Osteoblast (primary cell): Measurements from ENCODE around the gene EYA4. TPM values are rescaled to one million over a fixed set of nuclear protein-coding genes. Genes with fewer than 3 reads are reported as not detected.

Experiments used
- DNase-seq: peaks from one replicate; pipeline ENCODE4 v3.0.0; 2011; ENCODE audit warnings: low spot score, mixed read lengths; ENCODE audit not compliant: insufficient read length; ENCODE audit errors: missing footprints
- H2AFZ ChIP-seq: 2 replicates; pipeline ENCODE4 v1.6.0; 2011; ENCODE audit warnings: mild to moderate bottlenecking, low read length
- H3K27ac ChIP-seq: 2 replicates; pipeline ENCODE4 v1.5.1; 2011; ENCODE audit warnings: mild to moderate bottlenecking, low read depth, low read length, moderate library complexity
- H3K27me3 ChIP-seq: 2 replicates; pipeline ENCODE4 v1.6.0; 2012; ENCODE audit warnings: mild to moderate bottlenecking, control low read depth, inconsistent platforms, low read length, moderate library complexity; ENCODE audit not compliant: insufficient read depth
- H3K36me3 ChIP-seq: 2 replicates; pipeline ENCODE4 v1.5.1; 2011; ENCODE audit warnings: mild to moderate bottlenecking, low read length, control low read depth, moderate library complexity; ENCODE audit not compliant: insufficient read depth
- H3K4me1 ChIP-seq: 2 replicates; pipeline ENCODE4 v1.5.1; 2011; ENCODE audit warnings: mild to moderate bottlenecking, low read length, control low read depth, moderate library complexity; ENCODE audit not compliant: insufficient read depth
- H3K4me2 ChIP-seq: 2 replicates; pipeline ENCODE4 v1.6.0; 2011; ENCODE audit warnings: mild to moderate bottlenecking, low read length; ENCODE audit not compliant: insufficient read depth
- H3K4me3 ChIP-seq: fragments of 200-600 bp; sonication (generic); 3 replicates; pipeline ENCODE4 v1.5.1; 2012; ENCODE audit warnings: mild to moderate bottlenecking, low read length, inconsistent platforms; ENCODE audit not compliant: insufficient read depth
- H3K79me2 ChIP-seq: 2 replicates; pipeline ENCODE4 v1.6.0; 2012; ENCODE audit warnings: mild to moderate bottlenecking, low read length, control low read depth, inconsistent platforms; ENCODE audit not compliant: insufficient read depth
- H3K9me3 ChIP-seq: 2 replicates; pipeline ENCODE4 v1.5.1; 2011; ENCODE audit warnings: low read depth, low read length, control low read depth
- H4K20me1 ChIP-seq: 2 replicates; pipeline ENCODE4 v1.6.0; 2012; ENCODE audit warnings: mild to moderate bottlenecking, low read length, control low read depth; ENCODE audit not compliant: insufficient read depth
- total RNA-seq: library from RNA; depleted of rRNA; stranded (reverse); fragments of >200 nt; gene quantifications from 2 replicates; pipeline ENCODE4 v1.2.3, GENCODE V29; 2012
- TF ChIP-seq, protein P1 (sequence below): IDR thresholded peaks from 2 replicates; pipeline ENCODE4 v1.5.1; 2011; ENCODE audit warnings: mild to moderate bottlenecking, low read depth, low read length, moderate library complexity; ENCODE audit errors: extremely low read depth

The EYA4 gene
- total RNA-seq, 1 donor: 35.5 TPM

DNA sequence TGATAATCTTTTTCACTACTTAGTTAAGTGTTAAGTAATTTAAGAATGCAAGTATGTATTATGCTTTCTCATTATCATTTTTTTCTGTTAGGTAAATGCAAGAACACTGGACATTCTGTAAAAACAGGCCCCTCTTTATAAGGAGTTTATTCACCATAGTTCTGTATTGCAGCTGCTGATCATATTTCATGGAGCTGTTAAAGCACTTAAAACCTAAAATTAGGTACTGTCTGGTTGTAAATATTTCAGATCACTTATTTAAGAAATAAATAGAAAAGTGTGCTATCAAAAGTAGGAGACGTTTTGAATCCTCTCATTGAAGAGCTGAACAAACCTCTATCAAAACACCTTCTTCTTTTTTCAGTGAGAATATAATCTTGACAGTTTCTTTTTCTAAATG lies 3.9 kb downstream of the EYA4 start:
- Histone ChIP-seq H3K36me3 (no peaks in the 10 kb centered on the region), H2AFZ (no peak overlapping the region), H3K27me3 (peaks cover 55% of the 10 kb centered on the region), H4K20me1 (no peaks in the 10 kb centered on the region), H3K4me1 (peaks cover 8% of the 10 kb centered on the region), H3K4me3 (no peak overlapping the region), H3K79me2 (no peaks in the 10 kb centered on the region), H3K27ac (no peak overlapping the region), H3K9me3 (no peaks in the 10 kb centered on the region), H3K4me2 (no peak overlapping the region)
- TF ChIP-seq, protein P1, sequence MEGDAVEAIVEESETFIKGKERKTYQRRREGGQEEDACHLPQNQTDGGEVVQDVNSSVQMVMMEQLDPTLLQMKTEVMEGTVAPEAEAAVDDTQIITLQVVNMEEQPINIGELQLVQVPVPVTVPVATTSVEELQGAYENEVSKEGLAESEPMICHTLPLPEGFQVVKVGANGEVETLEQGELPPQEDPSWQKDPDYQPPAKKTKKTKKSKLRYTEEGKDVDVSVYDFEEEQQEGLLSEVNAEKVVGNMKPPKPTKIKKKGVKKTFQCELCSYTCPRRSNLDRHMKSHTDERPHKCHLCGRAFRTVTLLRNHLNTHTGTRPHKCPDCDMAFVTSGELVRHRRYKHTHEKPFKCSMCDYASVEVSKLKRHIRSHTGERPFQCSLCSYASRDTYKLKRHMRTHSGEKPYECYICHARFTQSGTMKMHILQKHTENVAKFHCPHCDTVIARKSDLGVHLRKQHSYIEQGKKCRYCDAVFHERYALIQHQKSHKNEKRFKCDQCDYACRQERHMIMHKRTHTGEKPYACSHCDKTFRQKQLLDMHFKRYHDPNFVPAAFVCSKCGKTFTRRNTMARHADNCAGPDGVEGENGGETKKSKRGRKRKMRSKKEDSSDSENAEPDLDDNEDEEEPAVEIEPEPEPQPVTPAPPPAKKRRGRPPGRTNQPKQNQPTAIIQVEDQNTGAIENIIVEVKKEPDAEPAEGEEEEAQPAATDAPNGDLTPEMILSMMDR: no peak
- DNase-seq: no peak

DNA sequence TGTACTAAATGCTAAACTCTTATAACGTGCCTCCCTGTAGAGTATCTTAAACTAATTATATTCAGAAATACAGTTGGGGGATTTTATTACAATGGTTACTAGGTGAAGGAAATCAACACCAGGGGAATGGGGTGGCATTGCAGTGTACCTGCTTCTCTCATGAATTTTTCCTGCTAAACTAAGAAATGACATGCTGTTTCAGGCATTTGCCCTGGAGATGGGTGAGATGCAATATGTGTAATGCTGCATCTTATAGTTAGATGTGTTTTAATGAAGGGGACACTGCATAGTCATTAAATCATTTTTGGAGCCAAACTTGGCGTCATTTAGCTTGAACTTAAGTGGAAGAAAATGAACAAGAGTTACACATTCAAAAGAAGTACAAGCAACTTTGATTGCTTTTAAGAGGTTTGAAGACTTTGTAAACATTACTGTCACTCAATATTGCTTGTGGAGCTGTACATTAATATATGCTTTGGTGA lies 4.3 kb downstream of the EYA4 start:
- H3K36me3 ChIP-seq: no peaks in the 10 kb centered on the region
- H3K27ac ChIP-seq: no peak overlapping the region
- H3K9me3 ChIP-seq: no peaks in the 10 kb centered on the region
- H3K4me1 ChIP-seq: peaks cover 8% of the 10 kb centered on the region
- TF ChIP-seq, protein P1: no peak
- DNase-seq: no peak
- H3K4me2 ChIP-seq: no peak overlapping the region
- H3K79me2 ChIP-seq: no peaks in the 10 kb centered on the region
- H2AFZ ChIP-seq: no peak overlapping the region
- H4K20me1 ChIP-seq: no peaks in the 10 kb centered on the region
- H3K4me3 ChIP-seq: no peak overlapping the region
- peaks cover 50% of the 10 kb centered on the region for H3K27me3 ChIP-seq

DNA sequence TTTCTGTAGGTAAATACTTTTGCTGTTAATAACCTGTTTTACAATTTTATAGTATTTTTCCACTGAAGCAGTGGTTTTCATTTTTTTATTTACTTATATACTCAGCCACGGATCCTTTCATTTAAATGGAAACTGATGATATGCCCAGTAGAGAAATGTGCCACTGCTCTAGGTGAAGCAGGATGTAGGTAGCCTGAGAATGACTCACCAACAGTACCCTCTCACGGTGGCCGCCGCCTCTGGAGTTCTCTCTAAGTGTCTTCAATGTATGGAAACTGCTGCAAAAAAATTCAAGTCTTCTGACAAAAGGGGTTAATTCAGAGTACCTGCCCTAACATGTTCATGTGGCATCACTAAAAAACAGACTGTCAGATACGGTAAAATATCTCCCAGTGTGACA lies 6.4 kb downstream of the EYA4 start:
- TF ChIP-seq, protein P1: no peak
- Histone ChIP-seq H4K20me1 (no peaks in the 10 kb centered on the region), H3K9me3 (no peaks in the 10 kb centered on the region)

DNA sequence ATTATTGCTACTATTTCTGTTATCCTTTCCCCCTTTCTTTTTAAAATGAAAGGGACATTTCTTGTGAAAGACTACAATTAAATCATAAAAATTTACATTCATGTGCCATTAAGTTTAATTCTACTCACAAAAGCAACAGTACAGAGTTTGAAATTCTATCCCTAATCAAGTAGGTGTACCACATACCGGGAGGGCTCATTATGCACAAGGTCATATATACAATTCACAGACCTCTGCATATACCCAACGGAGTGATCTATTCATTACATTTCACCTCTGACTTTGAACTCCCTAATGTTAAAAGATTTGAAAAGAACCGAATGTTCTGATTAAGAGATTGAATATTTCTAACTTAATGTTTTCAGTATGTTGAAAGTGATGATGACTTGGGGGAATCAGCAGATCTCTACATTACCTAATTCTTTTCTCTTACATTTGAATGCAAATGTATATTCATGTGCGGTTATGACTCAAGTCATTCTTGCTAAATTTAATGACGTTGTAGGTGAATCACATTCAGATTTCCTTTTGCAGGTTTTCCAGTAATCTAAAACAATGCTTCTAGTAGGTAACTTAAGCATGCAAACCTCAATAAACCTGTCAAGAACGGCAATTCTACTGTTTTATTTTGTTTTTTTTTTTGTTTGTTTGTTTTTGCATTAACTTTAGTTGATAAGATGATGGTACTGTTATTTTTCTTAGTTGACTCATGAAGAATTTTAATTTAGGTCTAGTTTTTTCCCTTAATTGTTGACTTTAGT lies 7.3 kb downstream of the EYA4 start:
- Histone ChIP-seq H3K27ac (no peak overlapping the region), H3K4me1 (no peaks in the 10 kb centered on the region), H3K4me3 (no peak overlapping the region), H3K79me2 (no peaks in the 10 kb centered on the region), H3K36me3 (no peaks in the 10 kb centered on the region), H4K20me1 (no peaks in the 10 kb centered on the region), H3K27me3 (peaks cover 24% of the 10 kb centered on the region), H2AFZ (no peak overlapping the region), H3K4me2 (no peak overlapping the region), H3K9me3 (no peaks in the 10 kb centered on the region)
- TF ChIP-seq, protein P1: no peak
- no peak for DNase-seq

More for the DNA sequence above, 6.4 kb downstream of the EYA4 start:
- Histone ChIP-seq H3K4me2 (no peak overlapping the region), H3K4me1 (no peaks in the 10 kb centered on the region), H3K27me3 (peaks cover 32% of the 10 kb centered on the region), H3K36me3 (no peaks in the 10 kb centered on the region), H3K79me2 (no peaks in the 10 kb centered on the region), H2AFZ (no peak overlapping the region), H3K4me3 (no peak overlapping the region), H3K27ac (no peak overlapping the region)
- no peak for DNase-seq
